Activated CD4-positive, alpha-beta T cell treated with anti-CD3 and anti-CD28 coated beads, Interleukin-10, Interleukin-2, amounts not matched to agents 100 ng/mL and 50 ng/mL, durations not matched to agents 16 hours and 8 hours (primary cell): ENCODE measurements around the gene WWTR1.
A peak's percentile ranks its signal among the peaks of the same experiment; 100 is the strongest.

Experiments
- DNase-seq: peaks from one replicate; pipeline ENCODE4 v3.0.0-alpha.2; 2020

Gene WWTR1

DNA sequence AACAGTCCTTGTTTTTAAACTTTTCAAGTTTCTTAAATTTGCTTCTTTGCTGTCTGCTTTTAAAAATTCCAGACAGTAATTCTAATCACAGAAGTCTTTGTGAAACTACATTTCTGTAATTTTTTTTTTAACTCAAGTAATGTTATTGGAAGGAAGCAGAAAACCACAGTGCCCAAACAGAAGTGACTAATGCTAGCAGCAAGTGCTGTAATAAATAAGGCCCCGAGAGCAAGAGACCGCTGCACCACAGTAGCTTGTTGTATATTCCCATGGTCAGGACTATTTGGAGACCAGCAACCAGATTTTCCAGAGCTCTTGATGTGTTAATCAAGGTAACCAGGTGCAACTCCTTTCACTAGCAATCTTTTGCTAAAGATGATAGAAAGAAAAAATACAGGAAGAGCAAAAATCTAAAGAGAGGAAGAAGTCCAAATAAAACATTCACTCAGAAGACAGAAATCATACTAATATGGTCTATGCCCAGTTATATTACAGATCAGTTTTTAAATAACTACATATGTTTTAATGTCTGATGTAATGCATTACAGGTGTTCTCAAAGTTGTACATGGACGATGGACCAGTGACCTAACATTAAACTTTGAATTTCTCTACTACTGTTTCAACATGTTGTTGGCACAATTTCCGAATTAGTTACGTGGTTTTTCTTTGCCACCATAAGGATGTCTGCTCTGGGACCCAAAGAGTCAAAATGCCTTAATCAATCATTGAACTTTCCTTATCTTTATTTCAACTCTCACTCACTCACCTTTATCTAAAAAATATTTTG lies 36.4 kb downstream of the WWTR1 start:
- DNase-seq, result peak; percentile 69

DNA sequence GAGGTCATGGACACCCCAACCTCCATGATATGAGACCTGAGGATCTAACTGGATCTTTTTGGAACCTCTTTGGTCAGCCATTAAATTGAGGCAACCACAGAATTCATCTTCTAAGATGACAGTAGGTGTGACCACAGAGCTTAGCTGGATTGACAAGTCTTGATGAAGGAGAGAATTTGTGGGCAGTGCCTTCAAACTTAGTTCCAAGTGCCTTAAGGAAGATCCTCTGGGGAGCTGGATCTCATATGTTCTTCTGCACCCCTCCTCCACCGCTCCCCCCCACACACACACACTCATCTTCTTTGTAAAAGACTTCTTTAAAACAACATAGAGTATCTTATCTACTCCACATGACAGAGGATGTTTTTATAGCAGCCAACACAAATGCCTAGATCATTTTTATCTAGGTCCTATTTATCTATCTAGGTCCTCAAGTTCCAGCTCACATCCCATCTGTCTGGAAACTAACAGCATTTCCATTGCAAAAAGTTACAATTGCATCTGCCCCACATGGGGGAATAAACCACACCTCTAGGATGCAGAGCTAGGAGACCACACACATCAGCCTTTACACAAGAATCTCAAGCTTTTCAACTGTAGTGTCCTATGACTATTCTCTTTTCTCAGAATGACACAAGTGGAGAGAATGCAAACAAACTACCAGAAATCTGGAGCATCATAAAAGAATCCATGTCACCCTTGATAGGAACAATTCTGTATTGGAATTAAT lies 37.4 kb downstream of the WWTR1 start:
- peak; percentile 70 for DNase-seq

DNA sequence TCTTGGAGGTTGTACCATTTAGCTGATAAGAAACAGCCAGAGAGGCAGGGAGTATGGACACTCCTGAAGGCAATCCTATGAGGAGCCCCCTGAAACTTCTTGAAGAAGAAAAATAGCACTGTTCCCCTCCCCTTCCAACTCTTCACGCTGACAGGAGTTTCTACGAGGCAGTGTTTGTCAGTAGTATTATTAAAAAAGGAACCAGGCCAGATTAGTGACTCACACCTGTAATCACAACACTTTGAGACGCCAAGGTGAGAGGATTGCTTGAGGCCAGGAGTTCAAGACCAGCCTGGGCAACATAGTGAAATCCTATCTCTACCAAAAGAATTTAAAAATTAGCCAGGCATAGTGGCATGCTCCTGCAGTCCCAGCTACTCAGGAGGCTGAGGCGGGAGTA lies 38.7 kb downstream of the WWTR1 start:
- no peak for DNase-seq

DNA sequence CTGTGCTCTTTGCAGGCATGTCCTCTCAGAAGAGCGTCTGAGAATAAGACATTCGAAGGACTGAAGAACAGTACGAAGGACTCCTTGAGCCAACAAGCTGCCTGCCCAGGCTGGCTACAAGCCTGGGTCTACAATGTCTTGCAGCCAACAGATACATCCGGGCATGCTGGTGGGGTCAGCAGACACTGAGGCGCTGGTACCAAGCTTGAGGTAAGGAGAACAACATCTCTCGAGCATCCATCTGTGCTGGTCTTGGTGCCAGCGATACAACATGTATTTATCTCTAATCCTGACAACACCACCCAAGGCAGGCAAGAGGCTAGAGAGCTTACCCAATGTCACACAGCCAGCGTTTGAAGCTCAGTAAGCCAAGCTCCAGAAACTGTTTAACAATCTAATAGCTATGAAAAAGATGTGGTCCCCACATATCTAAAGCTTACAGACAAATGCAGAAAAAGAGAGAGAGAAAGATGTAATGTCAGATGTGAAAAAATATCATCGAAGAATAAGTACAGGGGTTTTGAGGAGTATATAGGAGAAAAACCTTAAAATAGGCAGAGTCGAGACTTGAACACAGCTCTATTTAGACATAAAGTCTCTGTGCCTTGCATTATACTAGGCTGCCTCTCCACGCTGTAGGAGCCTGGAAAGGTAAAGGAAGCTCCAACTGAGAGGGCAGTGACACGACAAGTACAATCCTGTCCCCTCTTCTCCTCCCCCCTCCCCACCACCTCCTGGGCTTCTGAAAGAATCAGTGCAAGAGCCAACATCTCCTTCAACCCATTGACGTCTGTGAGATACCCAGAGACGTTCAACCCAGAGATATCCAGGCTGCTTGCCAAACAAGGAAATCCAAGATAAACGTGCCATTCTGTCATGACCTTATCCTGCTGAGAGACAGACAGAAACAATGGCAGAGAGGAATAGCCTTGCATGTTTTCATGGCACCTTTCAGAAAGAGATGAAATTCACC lies 39.4 kb downstream of the WWTR1 start:
- DNase-seq, result no peak

DNA sequence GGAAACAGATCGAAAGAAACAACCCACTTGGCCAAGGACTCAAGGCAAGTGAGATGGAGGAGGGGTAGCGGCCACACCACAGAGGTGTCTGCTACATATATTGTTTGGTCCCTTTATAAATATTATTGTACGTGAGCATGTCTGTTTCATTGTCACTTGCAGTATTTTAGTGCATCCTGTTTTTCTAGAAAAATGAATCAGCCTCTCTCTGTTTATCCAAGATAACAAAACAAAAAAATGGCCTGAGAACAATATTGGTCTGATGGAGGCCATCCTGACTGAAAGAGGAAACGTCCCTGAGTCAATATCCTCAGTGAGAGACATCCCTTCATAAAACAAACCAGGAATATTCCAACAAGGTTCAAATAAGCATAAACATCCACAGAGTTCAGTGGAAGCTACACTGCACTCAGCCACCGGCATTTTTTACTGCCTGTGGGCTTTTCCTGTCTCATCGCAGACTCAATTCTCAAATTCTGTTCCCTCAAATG lies 42.0 kb downstream of the WWTR1 start:
- no peak for DNase-seq

DNA sequence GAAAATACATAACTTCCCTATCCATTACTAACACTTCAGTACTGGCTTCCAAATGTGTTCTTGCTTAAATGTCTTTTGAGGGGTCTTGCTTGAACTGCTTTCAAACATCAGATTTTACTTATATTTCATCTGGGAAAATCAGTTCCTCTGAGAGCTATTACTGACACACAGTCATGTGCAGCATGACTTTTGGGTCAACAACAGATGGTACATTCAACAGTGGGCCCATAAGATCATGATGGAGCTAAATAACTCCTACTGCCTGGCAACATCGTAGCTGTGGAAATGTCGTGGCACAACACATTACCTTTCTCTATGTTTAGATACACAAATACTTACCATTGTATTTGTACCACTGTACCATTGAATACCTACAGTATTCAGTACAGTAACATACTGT lies 43.8 kb downstream of the WWTR1 start:
- no peak for DNase-seq

DNA sequence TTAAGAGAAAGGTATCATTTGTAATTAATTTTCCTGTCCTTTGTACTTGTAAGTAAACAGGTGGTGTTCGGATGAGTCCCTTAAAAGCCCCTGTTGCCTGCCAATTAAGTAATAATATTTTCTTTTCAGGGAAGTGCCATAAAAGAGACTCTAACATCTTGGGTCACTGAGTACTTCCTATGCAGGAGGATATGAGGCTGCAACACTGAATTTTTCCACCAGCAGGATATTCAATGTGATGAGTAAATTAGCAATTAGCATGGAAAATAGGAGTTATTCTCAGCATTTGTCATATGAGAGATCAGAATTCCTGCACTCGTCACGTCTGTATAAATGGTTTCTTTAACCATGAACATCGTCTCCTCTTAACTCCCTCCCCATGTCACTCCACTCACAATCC lies 45.4 kb downstream of the WWTR1 start:
- DNase-seq, result no peak

DNA sequence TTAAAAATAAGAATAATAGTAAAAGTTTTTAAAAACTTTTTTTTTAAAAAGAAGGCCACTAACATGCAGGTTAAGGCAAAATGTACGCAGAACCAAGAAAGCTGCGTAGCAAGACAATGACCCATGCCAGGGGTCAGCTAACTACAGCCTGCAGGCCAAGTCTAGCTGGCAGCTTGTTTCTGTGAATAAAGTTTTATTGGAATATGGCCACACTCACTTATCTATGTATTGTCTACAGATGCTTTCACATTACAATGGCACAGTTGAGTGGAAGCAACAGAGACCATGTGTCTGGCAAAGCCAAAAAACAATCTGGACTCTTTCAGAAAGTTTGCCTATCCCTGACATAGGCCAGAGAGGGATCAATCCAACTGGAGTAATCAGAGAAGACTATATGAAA lies 46.7 kb downstream of the WWTR1 start:
- no peak for DNase-seq

DNA sequence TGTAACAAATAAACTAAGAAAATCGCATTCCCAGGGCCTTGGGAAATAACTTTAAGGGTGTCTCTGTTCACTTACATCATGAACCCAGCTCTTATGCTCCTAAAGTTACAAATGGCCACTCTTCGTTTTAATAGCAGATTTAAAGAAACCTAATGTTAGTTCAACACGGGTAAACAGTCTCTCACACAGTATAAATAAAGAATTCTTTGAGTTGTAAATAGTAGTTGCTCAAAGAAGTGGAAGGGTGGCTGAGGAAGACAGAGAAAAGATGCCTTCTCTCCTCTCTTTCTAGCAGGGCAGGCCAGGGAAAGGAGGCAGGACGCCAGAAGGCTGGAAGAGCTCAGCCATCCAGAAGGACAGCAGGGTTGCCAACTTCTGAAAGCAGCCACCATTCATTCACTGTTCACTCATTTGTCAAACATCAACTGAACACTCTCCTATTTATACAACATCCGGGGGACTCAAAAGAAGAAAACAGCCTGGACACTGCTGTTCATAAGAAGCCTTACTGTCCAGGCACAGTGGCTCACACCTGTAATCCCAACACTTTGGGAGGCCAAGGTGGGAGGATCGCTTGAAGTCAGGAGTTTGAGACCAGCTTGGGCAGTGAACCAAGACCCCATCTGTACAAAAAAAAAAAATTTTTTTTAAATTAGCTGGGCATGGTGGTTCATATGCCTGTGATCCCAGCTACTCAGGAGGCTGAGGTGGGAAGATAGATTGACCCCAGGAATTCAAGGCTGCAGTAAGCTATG lies 47.3 kb downstream of the WWTR1 start:
- DNase-seq, result no peak

DNA sequence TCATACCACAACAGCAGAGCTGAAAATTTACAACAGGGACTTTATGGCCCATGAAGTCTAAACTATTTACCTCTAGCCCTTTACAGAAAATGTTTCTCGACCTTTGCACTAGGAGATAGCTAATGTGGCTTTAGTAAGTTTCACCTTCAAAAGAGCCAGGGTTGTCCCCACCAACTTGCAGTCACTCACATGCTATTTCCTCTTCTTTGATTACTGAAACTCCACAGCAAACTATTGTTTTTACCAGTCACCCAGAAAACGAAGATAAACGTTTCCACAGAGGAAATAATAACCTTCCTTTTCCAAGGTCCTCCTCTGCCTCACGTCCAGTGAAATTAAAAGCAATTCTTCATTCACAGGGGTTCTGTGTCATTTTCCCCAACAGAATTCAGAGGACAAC lies 48.2 kb downstream of the WWTR1 start:
- peak; percentile 33 for DNase-seq

DNA sequence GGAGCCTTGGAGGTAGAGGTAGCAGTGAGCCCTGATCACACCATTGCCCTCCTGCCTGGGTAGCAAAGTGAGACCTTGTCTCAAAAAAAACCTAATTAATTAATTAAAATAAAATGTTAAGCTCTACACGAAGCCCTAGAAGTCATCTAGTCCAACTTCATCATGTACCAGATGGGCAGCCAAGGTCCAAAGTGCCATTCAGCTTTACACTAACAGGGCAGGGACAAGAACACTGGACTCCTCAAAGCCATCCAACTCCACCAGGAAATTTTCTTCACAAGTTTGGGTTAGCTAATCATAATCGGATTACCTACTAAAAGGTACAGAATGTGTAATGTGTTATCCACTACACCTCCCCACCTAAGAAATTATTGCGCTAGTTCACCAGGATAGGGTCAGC lies 48.8 kb downstream of the WWTR1 start:
- DNase-seq, result no peak

DNA sequence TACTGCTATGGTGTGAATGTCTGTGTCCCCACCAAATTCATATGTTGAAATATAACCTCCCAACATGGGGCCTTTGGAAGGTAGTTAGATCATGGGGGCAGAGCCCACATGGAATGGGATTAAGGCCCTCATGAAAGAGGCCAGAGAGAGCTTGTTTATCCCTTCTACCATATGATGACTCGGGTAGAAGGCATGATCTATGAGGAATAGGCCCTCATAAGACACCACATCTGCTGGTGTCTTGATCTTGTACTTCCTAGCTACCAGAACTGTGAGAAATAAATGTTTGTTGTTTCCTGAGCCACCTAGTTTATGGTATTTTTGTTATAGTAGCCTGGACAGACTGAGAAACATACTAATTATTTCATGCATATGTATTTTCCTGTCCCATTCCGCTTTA lies 51.9 kb downstream of the WWTR1 start:
- DNase-seq, result no peak

DNA sequence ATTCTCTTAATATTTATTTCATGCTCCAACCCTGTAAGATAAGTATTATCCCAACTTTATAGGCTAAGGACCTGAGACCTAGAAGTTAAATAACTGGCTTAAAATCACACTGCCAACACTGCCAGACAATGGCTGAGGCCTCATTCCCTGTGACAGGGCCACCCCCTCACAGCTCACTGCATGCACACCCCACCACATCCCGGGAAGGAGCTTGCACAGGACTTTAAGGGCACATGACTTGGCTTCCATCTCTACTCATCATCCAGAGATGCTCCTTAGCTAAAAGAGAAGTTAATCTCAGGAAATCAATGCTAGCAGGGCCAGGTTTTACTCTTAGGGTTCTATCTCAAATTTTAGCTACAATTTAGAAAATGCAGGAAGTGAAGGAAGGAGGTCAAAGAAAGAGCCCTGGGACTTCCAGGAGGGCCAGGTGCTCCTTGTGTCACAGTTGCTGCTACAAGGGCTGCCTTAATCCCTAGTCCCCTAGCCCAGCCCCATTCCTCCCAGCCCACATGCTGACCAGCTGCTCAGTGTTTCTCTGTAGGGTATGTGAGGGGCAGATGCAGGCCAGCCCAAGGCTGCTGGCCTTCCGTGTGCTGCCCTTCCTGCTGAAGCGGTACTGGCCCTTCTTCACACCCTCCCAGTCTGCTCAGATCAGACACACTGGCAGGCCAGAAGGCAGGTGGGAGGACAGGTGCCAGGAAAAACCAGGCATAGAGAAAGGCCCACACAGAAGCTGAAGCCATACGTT lies 53.5 kb downstream of the WWTR1 start:
- DNase-seq, result no peak

DNA sequence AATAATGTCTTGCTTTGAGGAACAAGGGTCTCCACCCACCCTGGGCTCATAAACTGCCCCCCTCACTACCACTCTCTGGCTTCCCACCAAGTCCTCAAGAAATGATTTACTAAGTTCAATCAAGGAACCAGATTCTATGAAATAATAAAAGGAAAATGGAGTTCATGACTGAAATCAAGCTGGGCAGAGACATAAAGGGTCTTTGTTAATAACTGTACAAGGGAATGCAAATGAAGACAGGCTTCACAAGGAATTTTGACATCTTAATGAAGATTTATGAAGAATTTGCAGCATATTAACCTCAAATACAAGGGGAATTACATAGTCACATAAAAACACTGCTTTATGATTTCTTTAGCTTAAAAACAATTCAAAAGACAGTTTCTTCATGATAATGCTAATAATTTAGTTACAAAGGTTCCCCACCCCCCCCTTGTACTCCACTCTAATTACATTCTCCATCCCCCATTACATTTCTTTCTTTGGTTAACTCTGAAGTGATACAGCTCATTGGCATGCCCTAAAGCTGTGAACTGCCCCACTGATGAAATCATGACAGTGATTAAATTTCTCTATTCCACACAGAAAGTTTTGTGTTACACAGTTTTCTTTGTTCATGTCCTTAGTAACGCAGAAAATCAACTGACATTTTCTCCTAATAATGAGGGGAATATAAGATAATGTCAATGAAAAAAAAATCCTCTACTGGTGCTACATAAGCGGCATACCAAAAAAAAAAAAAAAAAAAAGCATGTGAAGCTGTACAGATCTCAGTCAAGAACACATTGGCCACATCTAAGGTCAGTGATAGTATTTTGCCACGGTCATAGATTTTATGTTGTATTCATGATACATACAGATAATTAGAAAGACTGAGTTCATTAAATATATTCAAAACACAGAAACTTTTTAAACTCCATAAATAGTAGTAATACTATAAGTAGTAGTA lies 54.4 kb downstream of the WWTR1 start:
- DNase-seq, result no peak

DNA sequence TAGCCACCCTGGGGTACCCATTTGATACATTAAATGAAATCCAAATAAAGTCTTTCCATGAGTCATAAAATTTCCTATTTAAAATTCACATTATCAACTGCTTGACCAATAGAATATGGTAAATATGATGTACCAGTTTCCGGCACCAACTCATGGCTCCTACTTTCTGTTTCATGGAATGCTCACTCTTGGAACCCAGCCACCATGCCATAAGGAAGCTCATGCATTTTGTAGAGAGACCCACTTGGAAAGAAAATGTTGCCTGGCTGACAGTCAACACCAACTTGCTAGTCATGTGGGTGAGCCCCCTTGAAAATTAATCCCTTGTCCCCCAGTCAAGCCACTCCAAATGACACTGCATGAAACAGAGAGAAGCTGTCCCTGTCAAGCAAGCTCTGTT lies 57.2 kb downstream of the WWTR1 start:
- DNase-seq, result no peak

DNA sequence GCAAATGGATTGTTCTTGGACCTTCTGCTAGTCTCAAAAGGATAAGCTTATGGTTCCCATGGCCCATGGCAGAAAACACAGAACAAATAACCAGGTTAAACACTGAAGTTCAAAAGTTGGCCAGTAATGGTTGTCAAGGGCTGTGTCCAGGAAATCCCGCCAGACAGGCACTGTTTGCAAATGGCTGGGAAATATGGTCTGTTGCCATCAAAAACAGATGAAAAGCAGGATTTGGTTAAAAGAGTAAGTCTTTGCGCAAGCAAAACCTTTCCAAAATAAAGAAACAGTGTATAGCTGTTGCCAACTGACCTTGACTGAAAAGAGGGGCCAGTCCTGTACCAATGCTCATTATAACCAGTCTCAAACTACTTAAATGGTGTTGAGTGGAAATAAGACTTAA lies 58.6 kb downstream of the WWTR1 start:
- no peak for DNase-seq

DNA sequence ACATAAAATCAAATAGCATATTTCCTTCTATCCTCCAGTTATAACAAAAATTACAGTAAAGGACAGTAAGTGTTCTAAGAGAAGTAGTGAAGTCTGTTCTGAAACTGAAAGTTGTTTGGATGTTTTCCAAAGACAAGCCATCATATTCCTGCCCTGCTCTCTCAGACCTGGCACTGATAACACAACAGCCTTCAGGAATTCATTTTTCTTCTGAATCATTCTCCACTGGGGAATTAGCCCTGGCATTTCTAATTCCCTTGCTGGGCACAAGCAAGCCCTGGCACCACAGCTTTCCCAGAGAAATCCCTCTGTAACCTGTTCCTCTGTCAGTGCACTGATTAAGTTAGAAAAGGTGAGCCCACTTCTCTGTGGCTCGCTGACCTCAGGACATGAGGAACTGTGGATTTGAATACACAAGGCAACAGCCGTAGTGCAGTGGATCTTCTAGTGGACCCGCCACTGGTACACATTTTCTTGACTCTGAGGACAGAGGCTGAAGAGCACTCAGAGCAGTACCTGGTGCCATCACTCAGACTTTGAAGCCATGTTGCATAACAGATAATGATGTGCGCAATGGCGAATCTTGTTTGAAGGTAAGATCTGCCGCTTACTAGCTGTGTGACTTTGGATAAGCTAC lies 61.6 kb downstream of the WWTR1 start:
- no peak for DNase-seq

DNA sequence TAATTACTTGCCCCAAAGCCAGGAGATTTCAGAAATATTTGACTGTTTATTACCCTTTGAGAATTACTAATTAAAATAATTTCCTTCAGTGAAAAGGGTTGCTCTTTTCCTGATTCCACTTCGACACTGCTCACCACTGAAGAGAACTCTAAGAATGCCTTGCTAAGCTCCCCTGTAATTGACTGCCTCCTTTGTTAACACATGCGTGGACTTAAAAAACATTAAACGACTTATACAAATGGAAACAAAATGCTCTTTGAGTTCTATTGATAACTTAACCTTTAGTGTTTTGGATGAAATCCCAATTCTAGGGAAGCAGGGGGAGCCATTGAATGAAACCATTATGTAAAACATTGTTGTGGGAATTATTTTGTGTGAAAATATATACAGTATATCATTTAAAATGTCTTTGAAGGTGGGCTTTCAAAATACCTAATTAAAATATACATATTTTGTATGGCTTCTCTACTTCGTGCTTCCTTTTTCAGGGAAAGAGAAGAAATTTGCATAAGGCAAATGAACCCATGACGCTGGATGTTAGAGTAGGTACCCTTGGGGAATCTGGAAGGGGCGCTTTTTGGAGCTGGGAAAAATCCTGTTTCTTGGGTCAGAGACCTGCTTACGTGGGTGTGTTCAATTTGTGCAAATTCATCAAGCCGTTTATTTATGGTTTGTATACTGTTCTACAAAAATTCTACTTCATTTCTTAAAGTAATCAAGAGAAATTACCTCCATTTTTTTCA lies 64.2 kb downstream of the WWTR1 start:
- no peak for DNase-seq

DNA sequence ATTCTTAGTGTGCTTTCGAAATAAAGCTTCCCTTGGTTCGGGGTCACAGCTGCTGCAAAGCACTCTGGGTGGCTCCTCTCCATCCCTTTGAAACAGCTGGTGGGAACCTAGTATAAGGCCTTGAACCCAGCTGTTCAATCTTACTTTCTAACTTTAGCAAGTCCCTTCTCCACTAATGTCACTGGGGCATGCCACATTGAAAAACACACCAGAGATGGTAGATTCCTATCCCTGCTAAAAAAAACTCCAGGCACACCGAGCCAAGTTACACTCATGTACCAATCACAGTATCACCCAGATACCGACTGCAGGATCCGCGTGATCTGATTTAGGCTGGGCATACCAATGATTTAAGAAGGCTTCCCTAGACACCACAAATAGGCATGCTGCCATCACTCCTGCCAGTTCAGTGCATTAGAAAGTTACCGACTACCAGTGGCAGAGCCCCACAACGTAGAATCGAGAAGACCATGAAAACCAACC lies 65.0 kb downstream of the WWTR1 start:
- DNase-seq, result no peak
